Suprapubic skin (tissue), 3 donors: ENCODE results near the gene FAM83F.

Experiments
- CTCF ChIP-seq, 2 donors: fragments of 200-600 bp in 1 of 2; fragments of 450-650 bp in 1 of 2; sonication (generic) in 1 of 2; IDR thresholded peaks; one replicate each; pipeline ENCODE4 v1.5.1; 2016 to 2019; ENCODE audit warnings: antibody characterized with exemption in 2 of 2, mild to moderate bottlenecking in 1 of 2, moderate library complexity in 1 of 2
- EP300 ChIP-seq: sonication (generic); formaldehyde crosslinking; IDR thresholded peaks from one replicate; pipeline ENCODE4 v1.6.1; 2017; ENCODE audit warnings: antibody characterized with exemption
- POLR2A ChIP-seq, 2 donors: fragments of 450-650 bp; IDR thresholded peaks; one replicate each; pipeline ENCODE4 v1.6.1; 2017; ENCODE audit warnings: antibody characterized with exemption in 2 of 2, mild to moderate bottlenecking in 2 of 2, moderate library complexity in 2 of 2

DNA sequence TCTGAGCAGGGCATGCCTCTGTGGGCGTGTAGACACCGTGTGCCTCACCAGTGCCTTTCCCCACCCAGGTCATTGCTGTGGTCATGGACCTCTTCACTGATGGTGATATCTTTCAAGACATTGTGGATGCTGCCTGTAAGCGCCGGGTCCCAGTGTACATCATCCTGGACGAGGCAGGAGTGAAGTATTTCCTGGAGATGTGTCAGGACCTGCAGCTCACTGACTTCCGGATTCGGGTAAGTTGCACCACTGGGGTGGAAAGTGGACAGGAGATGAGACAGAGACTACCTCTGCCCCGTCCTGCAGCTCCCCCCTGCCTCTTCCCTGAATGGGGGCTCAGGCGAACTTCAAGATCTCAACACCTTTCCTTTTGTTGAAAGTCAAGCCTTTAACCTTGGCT is 24.3 kb downstream of the FAM83F start:
- TF ChIP-seq CTCF (IDR thresholded peaks at IDR 0.05) (no peak), POLR2A (IDR thresholded peaks at IDR 0.05) (no peak), EP300 (no peak)
